CD4-positive, alpha-beta T cell treated with Interleukin-12 subunit alpha and Interleukin-12 subunit beta, for 1 hour (primary cell): ENCODE data around the gene STRADA.

ENCODE experiments used
- DNase-seq: peaks from one replicate; pipeline ENCODE4 v3.0.0-alpha.2; 2020

The STRADA gene

GRCh38 chr17:63682441-63682840 is 59.2 kb downstream of the STRADA start:
- DNase-seq: no peak

- DNase-seq: no peak
Observed at GRCh38 chr17:63681530-63681929, 60.1 kb downstream of the STRADA start.

- DNase-seq: no peak
Observed at GRCh38 chr17:63680700-63681099, 60.9 kb downstream of the STRADA start.

GRCh38 chr17:63679214-63679613 is 62.4 kb downstream of the STRADA start:
- no peak for DNase-seq

- no peak for DNase-seq
Observed at GRCh38 chr17:63676584-63676983, 65.0 kb downstream of the STRADA start.

GRCh38 chr17:63675607-63676546 is 65.7 kb downstream of the STRADA start:
- no peak for DNase-seq

GRCh38 chr17:63675231-63675606 is 66.4 kb downstream of the STRADA start:
- DNase-seq: no peak

GRCh38 chr17:63672856-63673255 is 68.7 kb downstream of the STRADA start:
- no peak for DNase-seq

- peak; percentile 6 for DNase-seq
Observed at GRCh38 chr17:63665527-63666214, 75.9 kb downstream of the STRADA start.

- no peak for DNase-seq
Observed at GRCh38 chr17:63659850-63660249, 81.7 kb downstream of the STRADA start.

- DNase-seq: no peak
Observed at GRCh38 chr17:63658366-63658765, 83.2 kb downstream of the STRADA start.

- no peak for DNase-seq
Observed at GRCh38 chr17:63657786-63658185, 83.8 kb downstream of the STRADA start.

GRCh38 chr17:63653050-63653449 is 88.5 kb downstream of the STRADA start:
- DNase-seq: no peak
